Endothelial cell of umbilical vein (primary cell): ENCODE measurements around the gene STMND1. TPM values are rescaled to one million over a fixed set of nuclear protein-coding genes. Genes with fewer than 3 reads are reported as not detected.

Experiments
- BruUV-seq: library from RNA; stranded (reverse); fragments of 400-500 nt; replicated peaks from 2 replicates; lab custom pipeline; 2021; lab: Mats Ljungman, UMichigan
- CTCF ChIA-PET: fragments of 300-600, 350-600 bp; sonication (Branson Sonifier 250); formaldehyde crosslinking; loops from one replicate; lab custom pipeline; 2021; ENCODE audit warnings: antibody characterized with exemption, inconsistent platforms; lab: Charles Lee
- POLR2A ChIA-PET: fragments of 300-600, 350-600 bp; sonication (Branson Sonifier 250); formaldehyde crosslinking; loops from one replicate; lab custom pipeline; 2021; ENCODE audit warnings: antibody characterized with exemption, inconsistent platforms; lab: Charles Lee
- DNase-seq: peaks from one replicate; pipeline ENCODE4 v3.0.0-alpha.2; 2011; ENCODE audit warnings: low read depth, low spot score
- FAIRE-seq: peaks from 2 replicates; lab custom pipeline; 2011; peaks lifted over from hg19 to GRCh38; lab: Jason Lieb, UNC
- H2AFZ ChIP-seq: 2 replicates; pipeline ENCODE4 v1.6.0; 2012; ENCODE audit warnings: low read depth, low read length, control low read depth, inconsistent platforms
- H3K27ac ChIP-seq: 2 replicates; pipeline ENCODE4 v1.5.1; 2011; ENCODE audit warnings: low read depth, mild to moderate bottlenecking, control low read depth, low read length, moderate library complexity; ENCODE audit not compliant: insufficient read depth
- H3K27me3 ChIP-seq, 2 experiments: 2 replicates each; pipeline versions ENCODE4 v1.6.0 to v1.6.1; 2011; ENCODE audit warnings: low read length in 2 of 2, mixed read lengths in 1 of 2; ENCODE audit not compliant: control insufficient read depth in 2 of 2, insufficient read depth in 2 of 2
- H3K36me3 ChIP-seq, 2 experiments: 2 replicates in 1 of 2; 3 replicates in 1 of 2; pipeline ENCODE4 v1.5.1; 2011; ENCODE audit warnings: low read length in 2 of 2, mild to moderate bottlenecking in 1 of 2, moderate library complexity in 1 of 2; ENCODE audit not compliant: control insufficient read depth in 2 of 2, insufficient read depth in 2 of 2; ENCODE audit errors: extremely low read depth in 1 of 2
- H3K4me1 ChIP-seq: 3 replicates; pipeline ENCODE4 v1.5.1; 2011; ENCODE audit warnings: mild to moderate bottlenecking, low read length; ENCODE audit not compliant: control insufficient read depth, insufficient read depth; ENCODE audit errors: extremely low read depth
- H3K4me2 ChIP-seq: 2 replicates; pipeline ENCODE4 v1.6.1; 2011; ENCODE audit warnings: low read length, control low read depth, mixed read lengths; ENCODE audit not compliant: insufficient read depth
- H3K4me3 ChIP-seq, 3 experiments: fragments of 200-600 bp in 1 of 3; sonication (generic), shearing (Covaris generic) in 1 of 3; replicated peaks in 1 of 3; 2 replicates each; pipeline ENCODE4 v1.5.1; 2011 to 2016; ENCODE audit warnings: control low read depth in 3 of 3, low read length in 3 of 3, mild to moderate bottlenecking in 2 of 3, inconsistent platforms in 1 of 3, low read depth in 1 of 3, moderate library complexity in 1 of 3; ENCODE audit not compliant: insufficient read depth in 1 of 3
- H3K79me2 ChIP-seq: 2 replicates; pipeline ENCODE4 v1.6.0; 2012; ENCODE audit warnings: low read length, inconsistent platforms; ENCODE audit not compliant: control insufficient read depth, insufficient read depth
- H3K9ac ChIP-seq: replicated peaks from 2 replicates; pipeline ENCODE3; 2011; ENCODE audit warnings: low read length, control low read depth; ENCODE audit not compliant: insufficient read depth; ENCODE audit errors: extremely low read depth
- H3K9me1 ChIP-seq: replicated peaks from 3 replicates; pipeline ENCODE4 v1.6.0; 2011; ENCODE audit warnings: mild to moderate bottlenecking, low read length; ENCODE audit not compliant: control insufficient read depth, insufficient read depth; ENCODE audit errors: extremely low read depth
- H3K9me3 ChIP-seq: replicated peaks from 2 replicates; pipeline ENCODE4 v1.5.1; 2012; ENCODE audit warnings: low read length, inconsistent platforms; ENCODE audit not compliant: control insufficient read depth, insufficient read depth
- H4K20me1 ChIP-seq: replicated peaks from 2 replicates; pipeline ENCODE3; 2011; ENCODE audit warnings: mild to moderate bottlenecking, low read length; ENCODE audit not compliant: control insufficient read depth, insufficient read depth; ENCODE audit errors: extremely low read depth
- CTCF ChIP-seq, 2 donors: IDR thresholded peaks; 1 replicate in 1 of 2; 2 replicates in 1 of 2; pipeline ENCODE4 v1.5.1; 2011; ENCODE audit warnings: low read length in 2 of 2, mild to moderate bottlenecking in 2 of 2, moderate library complexity in 2 of 2, control low read depth in 1 of 2, inconsistent platforms in 1 of 2, low read depth in 1 of 2; ENCODE audit not compliant: insufficient read depth in 1 of 2; ENCODE audit errors: extremely low read depth in 1 of 2
- GATA2 ChIP-seq: IDR thresholded peaks from 2 replicates; pipeline ENCODE4 v1.7.0; 2011; ENCODE audit warnings: low read depth, mild to moderate bottlenecking, moderate library complexity, mixed read lengths, low read length; ENCODE audit not compliant: insufficient read length, insufficient read depth
- MAX ChIP-seq: IDR thresholded peaks from 2 replicates; pipeline ENCODE4 v1.6.1; 2011; ENCODE audit not compliant: insufficient read depth, insufficient read length
- POLR2AphosphoS5 ChIP-seq: IDR thresholded peaks from 2 replicates; pipeline ENCODE4 v1.6.1; 2012; ENCODE audit warnings: low read depth, mild to moderate bottlenecking, control low read depth, low read length, moderate library complexity; ENCODE audit not compliant: insufficient read depth
- dilution Hi-C: fragments of 300-500 bp; cut with MboI; formaldehyde crosslinking; loops from one replicate; pipeline ENCODE4 v1.15.0; 2019; ENCODE audit warnings: low sequenced_read_pairs; ENCODE audit not compliant: extremely low pct_ligation_motif_present
- intact Hi-C: fragments of 100-400 bp; cut with micrococcal nuclease; formaldehyde crosslinking; loops from one replicate; pipeline ENCODE4 v1.10.0; 2022
- polyA plus RNA-seq, 4 experiments: library from polyadenylated mRNA; depleted of rRNA in 3 of 4; stranded (reverse) in 3 of 4; unstranded in 1 of 4; fragments of >200 nt; gene quantifications; 2 replicates each; pipeline versions ENCODE4 v1.2.1 to v1.2.3, GENCODE V29; 2011 to 2012; ENCODE audit warnings: missing spikeins in 1 of 4
- total RNA-seq: library from RNA; stranded (reverse); gene quantifications from 2 replicates; pipeline ENCODE4 v1.2.3, GENCODE V29; 2021

The STMND1 gene
- total and polyA plus RNA-seq, 2 donors (not counting 3 experiments of a cell fraction or from before 2014, with no cell fraction given), result not detected

- Histone ChIP-seq H3K79me2 (no peaks in the 10 kb centered on the region), H2AFZ (no peak overlapping the region), H4K20me1 (no peaks in the 10 kb centered on the region), H3K27me3 (peaks cover 0 to 9% of the 10 kb centered on the region in 2 experiments), H3K4me1 (no peaks in the 10 kb centered on the region), H3K9me3 (no peaks in the 10 kb centered on the region), H3K36me3 (no peaks in the 10 kb centered on the region), H3K9ac (no peak overlapping the region), H3K4me3 (no peak overlapping the region), H3K4me2 (no peak overlapping the region), H3K27ac (no peak overlapping the region), H3K9me1 (no peaks in the 10 kb centered on the region)
- ChIA-PET POLR2A (no interaction called here), CTCF (interaction anchor here (0.6 to 2.7 kb wide), 10 partner anchors 8 to 759 kb away, joined by 3 to 16 read pairs (median 5); no protein-coding TSS in a partner anchor)
- TF ChIP-seq MAX, result no peak
- peak in 1 of 2 donors; percentile 24 for TF ChIP-seq CTCF (IDR thresholded peaks at IDR 0.05; ENCODE audit: extremely low read depth in 1 of 2, insufficient read depth in 1 of 2, low read depth in 1 of 2, low read length in 2 of 2)
- FAIRE-seq (peak; percentile 54), DNase-seq (no peak)
- no TSS peak for BruUV-seq
- intact Hi-C loops, result no loop called here
- dilution Hi-C loops, result no loop called here
These were observed 10.7 kb upstream of the STMND1 start for GRCh38 chr6:17091122-17091521.

- no peaks in the 10 kb centered on the region for H3K9me1 ChIP-seq
- H3K9me3 ChIP-seq, result no peaks in the 10 kb centered on the region
- no peaks in the 10 kb centered on the region for H3K79me2 ChIP-seq
- no peak overlapping the region for H3K27ac ChIP-seq
- H4K20me1 ChIP-seq, result no peaks in the 10 kb centered on the region
- no peak overlapping the region for H3K4me3 ChIP-seq
- intact Hi-C loops (no loop called here), dilution Hi-C loops (no loop called here)
- POLR2A ChIA-PET, result no interaction called here
- TF ChIP-seq GATA2 (no peak), POLR2AphosphoS5 (no peak), CTCF (IDR thresholded peaks at IDR 0.05; ENCODE audit: extremely low read depth in 1 of 2, insufficient read depth in 1 of 2, low read depth in 1 of 2, low read length in 2 of 2) (peak; percentile 23 to 25)
- H3K4me2 ChIP-seq, result no peak overlapping the region
- no TSS peak for BruUV-seq
- no peak overlapping the region for H3K9ac ChIP-seq
- H3K27me3 ChIP-seq, result peaks cover 0 to 11% of the 10 kb centered on the region in 2 experiments
- DNase-seq, result no peak
- no peak for FAIRE-seq
- no peaks in the 10 kb centered on the region for H3K4me1 ChIP-seq
- H3K36me3 ChIP-seq, result no peaks in the 10 kb centered on the region
- H2AFZ ChIP-seq, result no peak overlapping the region
- CTCF ChIA-PET, result interaction anchor here (1.1 to 2.7 kb wide), 4 partner anchors 9 to 330 kb away, joined by 3 to 9 read pairs (median 3); no protein-coding TSS in a partner anchor
These were observed 8.2 kb upstream of the STMND1 start for GRCh38 chr6:17093686-17094085.
